DOHH2 (cell line): ENCODE data around the gene MAP2K2.

Experiments used
- H3F3A ChIP-seq: fragments of 200-600 bp; sonication (generic), shearing (Covaris generic); 2 replicates; pipeline ENCODE4 v1.6.0; 2016; ENCODE audit warnings: antibody characterized with exemption, mild to moderate bottlenecking; ENCODE audit not compliant: control insufficient read depth, insufficient read depth
- H3K27ac ChIP-seq: fragments of 200-600 bp; sonication (generic); 2 replicates; pipeline ENCODE4 v1.5.1; 2014; ENCODE audit warnings: low read depth, mild to moderate bottlenecking, low read length, moderate library complexity
- H3K27me3 ChIP-seq: fragments of 200-600 bp; sonication (generic); 2 replicates; pipeline ENCODE4 v1.6.1; 2014; ENCODE audit warnings: mild to moderate bottlenecking, low read length, mixed read lengths; ENCODE audit not compliant: control insufficient read depth
- H3K36me3 ChIP-seq: fragments of 200-600 bp; sonication (generic); 2 replicates; pipeline ENCODE4 v1.6.1; 2014; ENCODE audit warnings: mild to moderate bottlenecking, low read length, moderate library complexity, mixed read lengths; ENCODE audit not compliant: control insufficient read depth
- H3K4me1 ChIP-seq: fragments of 200-600 bp; sonication (generic); 2 replicates; pipeline ENCODE4 v1.6.1; 2014; ENCODE audit warnings: mild to moderate bottlenecking, low read length, mixed read lengths; ENCODE audit not compliant: control insufficient read depth
- H3K4me2 ChIP-seq: fragments of 200-600 bp; sonication (generic); 2 replicates; pipeline ENCODE4 v1.6.0; 2014; ENCODE audit warnings: mild to moderate bottlenecking, low read length, moderate library complexity
- H3K4me3 ChIP-seq: fragments of 200-600 bp; sonication (generic); 2 replicates; pipeline ENCODE4 v1.5.1; 2014; ENCODE audit warnings: mild to moderate bottlenecking, low read length, mixed read lengths
- H3K79me2 ChIP-seq: fragments of 200-600 bp; sonication (generic); 2 replicates; pipeline ENCODE4 v1.6.1; 2014; ENCODE audit warnings: mild to moderate bottlenecking, low read length, mixed read lengths; ENCODE audit not compliant: control insufficient read depth
- H3K9me2 ChIP-seq: fragments of 200-600 bp; sonication (generic); replicated peaks from 2 replicates; pipeline ENCODE4 v1.6.1; 2014; ENCODE audit warnings: mild to moderate bottlenecking, low read length, mixed read lengths; ENCODE audit not compliant: control insufficient read depth
- H3K9me3 ChIP-seq: fragments of 200-600 bp; sonication (generic); 2 replicates; pipeline ENCODE4 v1.6.1; 2014; ENCODE audit warnings: antibody characterized with exemption, low read length, mixed read lengths; ENCODE audit not compliant: control insufficient read depth, insufficient read depth
- H4K20me1 ChIP-seq: fragments of 200-600 bp; sonication (generic); 2 replicates; pipeline ENCODE4 v1.6.0; 2014; ENCODE audit warnings: low read depth, mild to moderate bottlenecking, antibody characterized with exemption, low read length, moderate library complexity; ENCODE audit not compliant: control insufficient read depth, insufficient read depth
- EZH2phosphoT487 ChIP-seq: fragments of 200-600 bp; sonication (generic); IDR thresholded peaks from 2 replicates; pipeline ENCODE4 v1.6.1; 2017; ENCODE audit warnings: borderline replicate concordance, mild to moderate bottlenecking, antibody characterized with exemption, low read length, moderate library complexity, mixed read lengths
- TF ChIP-seq, protein P1 (sequence below): fragments of 200-600 bp; sonication (generic); IDR thresholded peaks from one replicate; pipeline ENCODE4 v1.5.1; 2014; ENCODE audit warnings: antibody characterized with exemption, mild to moderate bottlenecking, low read depth, low read length; ENCODE audit not compliant: poor library complexity, severe bottlenecking

The MAP2K2 gene

DNA sequence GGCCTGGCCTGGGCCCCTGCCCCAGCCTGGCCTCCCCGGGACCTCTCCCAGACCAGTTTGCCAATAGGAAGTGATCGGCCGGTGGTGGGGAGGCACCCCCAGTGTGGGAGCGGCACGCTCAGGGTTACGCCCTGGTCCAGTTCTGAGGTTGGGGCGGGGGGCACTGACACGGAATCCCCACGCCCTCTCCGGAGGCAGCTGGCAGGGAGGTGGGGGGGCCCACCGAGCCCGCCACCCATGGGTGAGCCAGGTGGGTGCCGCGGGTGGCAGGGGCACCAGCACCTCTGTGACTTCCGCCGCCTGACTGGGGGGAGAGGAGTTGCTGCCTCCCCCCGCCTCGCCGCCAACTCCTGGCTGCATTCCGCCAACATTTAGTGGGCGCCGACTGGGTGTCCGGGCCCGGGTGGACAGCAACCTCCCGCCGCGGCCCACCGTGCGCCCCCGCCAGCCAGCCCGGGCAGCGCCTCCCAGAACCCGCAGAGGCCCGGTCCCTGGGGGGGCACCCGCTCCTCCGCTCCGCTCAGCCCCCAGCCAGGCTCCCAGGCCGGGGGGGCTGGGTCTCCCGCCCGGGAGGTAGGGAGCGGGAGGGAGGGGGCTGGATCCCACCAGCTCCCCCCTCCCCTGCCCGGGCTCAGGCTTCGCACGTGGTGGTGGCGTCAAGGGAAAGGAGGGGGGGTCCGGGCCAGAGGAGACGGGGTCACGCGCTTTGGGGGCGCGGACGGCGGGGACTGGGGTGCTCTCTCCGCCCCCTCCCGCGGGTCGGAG lies 59.2 kb downstream of the MAP2K2 start:
- Histone ChIP-seq H3K9me3 (no peaks in the 10 kb centered on the region), H3F3A (peaks cover 8% of the 10 kb centered on the region), H3K4me1 (peaks cover 60% of the 10 kb centered on the region), H3K4me3 (peak overlapping the region; percentile 79), H4K20me1 (peaks cover 43% of the 10 kb centered on the region), H3K9me2 (no peaks in the 10 kb centered on the region), H3K4me2 (peak overlapping the region; percentile 67), H3K79me2 (peaks cover 61% of the 10 kb centered on the region), H3K36me3 (peaks cover 53% of the 10 kb centered on the region), H3K27ac (peak overlapping the region; percentile 67), H3K27me3 (no peaks in the 10 kb centered on the region)
- no peak for TF ChIP-seq EZH2phosphoT487
- TF ChIP-seq, protein P1, sequence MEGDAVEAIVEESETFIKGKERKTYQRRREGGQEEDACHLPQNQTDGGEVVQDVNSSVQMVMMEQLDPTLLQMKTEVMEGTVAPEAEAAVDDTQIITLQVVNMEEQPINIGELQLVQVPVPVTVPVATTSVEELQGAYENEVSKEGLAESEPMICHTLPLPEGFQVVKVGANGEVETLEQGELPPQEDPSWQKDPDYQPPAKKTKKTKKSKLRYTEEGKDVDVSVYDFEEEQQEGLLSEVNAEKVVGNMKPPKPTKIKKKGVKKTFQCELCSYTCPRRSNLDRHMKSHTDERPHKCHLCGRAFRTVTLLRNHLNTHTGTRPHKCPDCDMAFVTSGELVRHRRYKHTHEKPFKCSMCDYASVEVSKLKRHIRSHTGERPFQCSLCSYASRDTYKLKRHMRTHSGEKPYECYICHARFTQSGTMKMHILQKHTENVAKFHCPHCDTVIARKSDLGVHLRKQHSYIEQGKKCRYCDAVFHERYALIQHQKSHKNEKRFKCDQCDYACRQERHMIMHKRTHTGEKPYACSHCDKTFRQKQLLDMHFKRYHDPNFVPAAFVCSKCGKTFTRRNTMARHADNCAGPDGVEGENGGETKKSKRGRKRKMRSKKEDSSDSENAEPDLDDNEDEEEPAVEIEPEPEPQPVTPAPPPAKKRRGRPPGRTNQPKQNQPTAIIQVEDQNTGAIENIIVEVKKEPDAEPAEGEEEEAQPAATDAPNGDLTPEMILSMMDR = no peak

DNA sequence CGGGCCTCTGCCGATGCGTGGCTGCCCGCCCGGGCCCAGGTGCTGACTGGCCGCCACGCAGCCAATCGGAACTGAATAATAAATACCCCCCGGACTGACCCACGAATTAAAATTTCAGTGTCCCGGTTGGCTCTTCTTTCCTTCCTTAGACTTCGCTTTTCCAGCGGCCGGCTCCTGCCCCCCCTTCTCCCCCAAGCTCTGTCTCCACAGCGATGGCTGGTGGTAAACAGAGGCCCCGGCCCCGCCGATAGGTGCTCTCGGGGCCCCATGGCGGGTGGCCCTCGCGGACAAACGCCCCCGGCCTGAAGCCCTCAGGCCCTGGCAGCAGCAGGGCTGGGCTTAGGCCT lies 59.8 kb downstream of the MAP2K2 start:
- TF ChIP-seq, protein P1 = no peak
- TF ChIP-seq EZH2phosphoT487 = no peak
- Histone ChIP-seq H3K9me2 (no peaks in the 10 kb centered on the region), H3K4me1 (peaks cover 55% of the 10 kb centered on the region), H3K4me2 (peak overlapping the region; percentile 67), H3K27ac (peak overlapping the region; percentile 67), H3K9me3 (no peaks in the 10 kb centered on the region), H3F3A (peaks cover 7% of the 10 kb centered on the region), H4K20me1 (peaks cover 43% of the 10 kb centered on the region), H3K36me3 (peaks cover 53% of the 10 kb centered on the region), H3K79me2 (peaks cover 66% of the 10 kb centered on the region), H3K27me3 (no peaks in the 10 kb centered on the region), H3K4me3 (peak overlapping the region; percentile 79)

DNA sequence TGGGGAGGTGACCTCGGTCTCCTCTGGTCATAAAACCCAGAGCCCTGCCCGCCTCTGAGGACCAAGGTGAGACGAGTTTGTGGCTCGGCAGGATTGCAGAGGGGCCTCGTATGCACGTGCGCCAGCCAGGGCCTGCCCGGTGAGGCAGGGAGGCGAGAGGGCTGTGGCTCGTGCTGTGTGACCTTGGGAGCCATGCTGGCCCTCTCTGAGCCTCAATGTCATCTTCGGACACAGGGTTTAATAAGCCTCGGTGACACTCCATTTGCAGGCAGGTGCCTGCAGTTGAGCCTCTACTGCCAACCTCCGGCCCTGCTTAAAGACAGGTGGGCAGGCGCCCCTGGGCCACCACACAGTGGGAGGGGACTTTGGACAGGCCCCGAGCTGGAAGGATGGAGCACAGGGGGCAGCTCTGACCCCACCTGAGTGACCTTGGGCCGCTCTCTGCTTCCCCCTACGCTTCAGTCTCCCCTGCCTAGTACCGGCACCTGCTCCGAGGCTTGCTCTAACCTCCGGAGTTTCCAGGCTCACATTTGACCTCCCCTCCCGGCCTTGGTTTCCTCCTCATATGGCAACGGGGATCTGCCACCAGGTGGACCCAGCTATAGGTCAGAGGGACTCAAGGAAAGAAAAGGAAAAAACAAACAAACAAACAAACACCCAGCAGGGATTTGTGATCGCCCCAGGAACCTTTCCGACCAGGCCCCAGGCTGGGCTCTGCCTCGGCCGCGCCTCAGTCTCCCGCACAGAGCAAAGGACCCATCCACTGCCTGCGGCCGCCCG lies 60.4 kb downstream of the MAP2K2 start:
- H3K27ac ChIP-seq = peak overlapping the region; percentile 67
- H3K36me3 ChIP-seq = peaks cover 53% of the 10 kb centered on the region

More for the DNA sequence above, 60.4 kb downstream of the MAP2K2 start:
- H3K27me3 ChIP-seq = no peaks in the 10 kb centered on the region
- H3F3A ChIP-seq = peaks cover 5% of the 10 kb centered on the region
- no peak for TF ChIP-seq EZH2phosphoT487
- TF ChIP-seq, protein P1 = peak; percentile 15
- no peaks in the 10 kb centered on the region for H3K9me3 ChIP-seq
- peaks cover 70% of the 10 kb centered on the region for H3K79me2 ChIP-seq
- H3K4me1 ChIP-seq = peaks cover 49% of the 10 kb centered on the region
- no peaks in the 10 kb centered on the region for H3K9me2 ChIP-seq
- peak overlapping the region; percentile 79 for H3K4me3 ChIP-seq
- H4K20me1 ChIP-seq = peaks cover 43% of the 10 kb centered on the region
- H3K4me2 ChIP-seq = peak overlapping the region; percentile 67
